Measurements from ENCODE around the gene RNF214. TPM values are rescaled to one million over a fixed set of nuclear protein-coding genes. Genes with fewer than 3 reads are reported as not detected.

The RNF214 gene
- total RNA-seq, 1 experiment from 2014 or later = 28.1 TPM

- Histone ChIP-seq H3K4me3 (peak overlapping the region; percentile 62), H3K27ac (no peak overlapping the region), H4K20me1 (ENCODE audit: insufficient read depth) (no peaks in the 10 kb centered on the region), H3K9me2 (ENCODE audit: insufficient read depth) (no peaks in the 10 kb centered on the region), H3K4me2 (peak overlapping the region; percentile 94), H3K36me3 (ENCODE audit: low read depth) (no peaks in the 10 kb centered on the region), H2AFZ (peak overlapping the region; percentile 84), H3K9me3 (ENCODE audit: insufficient read depth, low read depth) (no peaks in the 10 kb centered on the region), H3F3A (ENCODE audit: insufficient read depth, low read depth) (no peaks in the 10 kb centered on the region), H3K27me3 (ENCODE audit: insufficient read depth, low read depth) (no peaks in the 10 kb centered on the region), H3K4me1 (replicated peaks; ENCODE audit: insufficient read depth) (0 out of 2 replicates have a peak, but pooled peaks cover 18% of the 10 kb centered on the region), H3K79me2 (ENCODE audit: low read depth) (no peaks in the 10 kb centered on the region)
- TF ChIP-seq CTCF (conservative IDR thresholded peaks at IDR 0.05) (no peak), EZH2 (IDR thresholded peaks at IDR 0.05; ENCODE audit: low read depth) (no peak)
- ChIA-PET POLR2A (ENCODE audit: unreplicated experiment) (no interaction called here), CTCF (no interaction called here)
- DNase-seq = no peak
- intact Hi-C loops (cut with micrococcal nuclease; ENCODE audit: unreplicated experiment) = no loop called here
- no TSS peak for BruUV-seq (replicated peaks)
Measured at GRCh38 chr11:117315285-117316196, 83.1 kb downstream of the RNF214 start.

DNA sequence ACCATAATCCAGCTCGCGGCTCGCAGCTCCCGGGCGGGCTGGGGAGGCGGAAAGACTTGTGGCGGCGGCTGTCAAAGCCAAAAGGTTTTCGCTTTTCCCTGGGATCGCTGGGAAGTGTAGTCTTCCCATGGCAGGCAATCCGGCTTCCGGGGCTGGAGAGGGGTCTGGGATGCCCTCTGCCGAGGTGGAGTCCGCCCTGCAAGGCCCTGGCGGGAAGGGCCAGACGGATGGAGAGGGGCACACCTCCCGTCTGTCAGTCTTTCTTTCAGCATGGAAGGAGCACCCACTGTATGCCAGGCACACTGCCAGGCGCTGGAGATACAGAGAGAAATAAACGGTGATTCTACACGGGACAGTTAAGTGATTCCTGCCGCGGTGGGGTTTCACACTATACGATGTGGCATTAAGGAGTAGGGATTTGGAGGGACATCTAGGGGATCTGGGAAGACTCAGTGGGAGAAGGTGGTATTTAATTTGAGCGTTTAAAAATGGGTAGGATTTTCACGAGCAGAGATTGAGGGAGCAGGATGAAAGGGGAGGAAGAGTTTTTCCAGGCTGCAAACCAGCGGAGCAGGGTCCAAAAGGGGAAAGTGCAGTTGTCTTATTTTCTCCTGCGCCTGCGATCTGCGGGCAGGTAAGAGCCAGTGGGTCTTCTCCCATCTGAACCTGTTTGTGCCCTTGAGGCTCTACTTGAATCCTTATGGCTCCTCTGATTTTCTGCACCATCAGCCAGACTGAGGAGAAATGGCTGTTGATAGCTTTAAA lies 83.9 kb downstream of the RNF214 start, which contains the start of gene BACE1:
BACE1 (minus strand) TSS at position 60 of the 765 bp plus-strand sequence. CDS start 461 bp downstream, outside the sequence.
- Histone ChIP-seq H3K36me3 (ENCODE audit: low read depth) (no peaks in the 10 kb centered on the region), H3K4me1 (replicated peaks; ENCODE audit: insufficient read depth) (0 out of 2 replicates have a peak, but pooled peaks cover 18% of the 10 kb centered on the region), H2AFZ (peak within 1 kb of the TSS; percentile 84), H3K27me3 (ENCODE audit: insufficient read depth, low read depth) (no peaks in the 10 kb centered on the region), H3K9me2 (ENCODE audit: insufficient read depth) (no peaks in the 10 kb centered on the region), H3K27ac (no peak within 1 kb of the TSS), H3K9me3 (ENCODE audit: insufficient read depth, low read depth) (no peaks in the 10 kb centered on the region), H3K4me2 (peak within 1 kb of the TSS; percentile 94), H3K4me3 (peak within 1 kb of the TSS; percentile 62), H3K79me2 (ENCODE audit: low read depth) (no peaks in the 10 kb centered on the region), H3F3A (ENCODE audit: insufficient read depth, low read depth) (no peaks in the 10 kb centered on the region), H4K20me1 (ENCODE audit: insufficient read depth) (no peaks in the 10 kb centered on the region)
- ChIA-PET POLR2A (ENCODE audit: unreplicated experiment) (interaction anchor here (0.6 kb wide), 2 partner anchors 74 to 290 kb away, joined by 3 read pairs; no protein-coding TSS in a partner anchor), CTCF (no interaction called here)
- no TSS peak for BruUV-seq (replicated peaks)
- DNase-seq = peak; percentile 55 to 73
- intact Hi-C loops (cut with micrococcal nuclease; ENCODE audit: unreplicated experiment) = no loop called here
- TF ChIP-seq CTCF (conservative IDR thresholded peaks at IDR 0.05) (peak; percentile 38; the same call in 1 of the 2 replicates), EZH2 (IDR thresholded peaks at IDR 0.05; ENCODE audit: low read depth) (no peak)

DNA sequence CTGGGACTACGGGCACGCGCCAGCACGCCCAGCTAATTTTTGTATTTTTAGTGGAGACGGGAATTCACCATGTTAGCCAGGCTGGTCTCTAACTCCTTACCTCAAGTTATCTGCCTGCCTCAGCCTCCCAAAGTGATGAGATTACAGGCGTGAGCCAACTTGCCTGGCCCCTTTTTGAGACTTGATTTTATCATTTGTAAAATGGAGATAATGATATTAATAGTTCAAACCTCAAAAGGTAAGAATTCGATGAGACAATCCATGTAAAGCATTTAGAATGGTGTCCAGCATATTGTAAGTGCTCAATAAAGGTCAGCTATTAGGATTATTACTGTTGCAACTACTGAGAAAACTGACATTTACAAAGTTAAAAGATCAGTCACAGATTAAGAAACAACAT lies 86.3 kb downstream of the RNF214 start:
- H3K9me2 ChIP-seq (ENCODE audit: insufficient read depth) = no peaks in the 10 kb centered on the region

More for the DNA sequence above, 86.3 kb downstream of the RNF214 start:
- H3K36me3 ChIP-seq (ENCODE audit: low read depth) = no peaks in the 10 kb centered on the region
- H3K4me3 ChIP-seq = no peak overlapping the region
- CTCF ChIA-PET = interaction anchor here (0.7 kb wide), 1 partner anchor 9 kb away, joined by 5 read pairs; no protein-coding TSS in a partner anchor
- H4K20me1 ChIP-seq (ENCODE audit: insufficient read depth) = no peaks in the 10 kb centered on the region
- H3K4me2 ChIP-seq = no peak overlapping the region
- no peaks in the 10 kb centered on the region for H3K27me3 ChIP-seq (ENCODE audit: insufficient read depth, low read depth)
- no TSS peak for BruUV-seq (replicated peaks)
- 0 out of 2 replicates have a peak, but pooled peaks cover 9% of the 10 kb centered on the region for H3K4me1 ChIP-seq (replicated peaks; ENCODE audit: insufficient read depth)
- no peak overlapping the region for H2AFZ ChIP-seq
- intact Hi-C loops (cut with micrococcal nuclease; ENCODE audit: unreplicated experiment) = no loop called here
- H3K27ac ChIP-seq = no peak overlapping the region
- no peak for DNase-seq
- POLR2A ChIA-PET (ENCODE audit: unreplicated experiment) = no interaction called here
- H3K9me3 ChIP-seq (ENCODE audit: insufficient read depth, low read depth) = no peaks in the 10 kb centered on the region
- TF ChIP-seq CTCF (conservative IDR thresholded peaks at IDR 0.05) = no peak
- TF ChIP-seq EZH2 (IDR thresholded peaks at IDR 0.05; ENCODE audit: low read depth) = no peak
- no peaks in the 10 kb centered on the region for H3F3A ChIP-seq (ENCODE audit: insufficient read depth, low read depth)
- no peaks in the 10 kb centered on the region for H3K79me2 ChIP-seq (ENCODE audit: low read depth)
